ENCODE measurements around the gene DNAJC28.

The DNAJC28 gene

GRCh38 chr21:33491373-33492102 is at the start of gene DNAJC28:
TSS of gene DNAJC28 (minus strand) at chr21:33491716. CDS start at chr21:33489393, 2,323 bp downstream.
- TF ChIP-seq EGR1 (IDR thresholded peaks at IDR 0.05), result peak; percentile 45
- no peak for TF ChIP-seq CREB1 (IDR thresholded peaks at IDR 0.05; ENCODE audit: low read depth)
- TF ChIP-seq FOXM1 (IDR thresholded peaks at IDR 0.05; ENCODE audit: borderline replicate concordance, low read depth), result no peak
- TF ChIP-seq TAF1 (IDR thresholded peaks at IDR 0.05; ENCODE audit: low read depth), result no peak; the same call in 1 of the 2 replicates
- TF ChIP-seq YY1 (IDR thresholded peaks at IDR 0.05; ENCODE audit: low read depth), result 0 out of 2 replicates have a peak, but pooled peaks have one; percentile 16
- TF ChIP-seq REST (IDR thresholded peaks at IDR 0.05; ENCODE audit: low read depth), result no peak
- no peak for TF ChIP-seq RAD21 (IDR thresholded peaks at IDR 0.05; ENCODE audit: low read depth)
- peak; percentile 34; the same call in 1 of the 2 replicates for TF ChIP-seq EP300 (IDR thresholded peaks at IDR 0.05; ENCODE audit: borderline replicate concordance)
- peak; percentile 61 for TF ChIP-seq NFIC (IDR thresholded peaks at IDR 0.05)
- no peak for TF ChIP-seq CEBPB (IDR thresholded peaks at IDR 0.05)
- TF ChIP-seq TEAD4 (IDR thresholded peaks at IDR 0.05), result no peak
- 0 out of 2 replicates have a peak, but pooled peaks have one; percentile 3 for TF ChIP-seq USF1 (IDR thresholded peaks at IDR 0.05)
- TF ChIP-seq ZBTB7A (IDR thresholded peaks at IDR 0.05; ENCODE audit: low read depth), result peak; percentile 97
- peak; percentile 78 for TF ChIP-seq MAX (IDR thresholded peaks at IDR 0.05)
- no peak for TF ChIP-seq TCF12 (IDR thresholded peaks at IDR 0.05; ENCODE audit: low read depth)

- TF ChIP-seq ZBTB7A (IDR thresholded peaks at IDR 0.05; ENCODE audit: low read depth), result no peak
- TF ChIP-seq YY1 (IDR thresholded peaks at IDR 0.05; ENCODE audit: low read depth), result no peak
- no peak for TF ChIP-seq TAF1 (IDR thresholded peaks at IDR 0.05; ENCODE audit: low read depth)
- no peak for TF ChIP-seq USF1 (IDR thresholded peaks at IDR 0.05)
- TF ChIP-seq MAX (IDR thresholded peaks at IDR 0.05), result no peak
- TF ChIP-seq FOXM1 (IDR thresholded peaks at IDR 0.05; ENCODE audit: borderline replicate concordance, low read depth), result no peak
- no peak for TF ChIP-seq CEBPB (IDR thresholded peaks at IDR 0.05)
- no peak for TF ChIP-seq RAD21 (IDR thresholded peaks at IDR 0.05; ENCODE audit: low read depth)
Measured at GRCh38 chr21:33541105-33541711, 49.7 kb upstream of the DNAJC28 start.

- TF ChIP-seq FOXM1 (IDR thresholded peaks at IDR 0.05; ENCODE audit: borderline replicate concordance, low read depth) (no peak), TEAD4 (IDR thresholded peaks at IDR 0.05) (no peak), TCF12 (IDR thresholded peaks at IDR 0.05; ENCODE audit: low read depth) (no peak), MAX (IDR thresholded peaks at IDR 0.05) (no peak), REST (IDR thresholded peaks at IDR 0.05; ENCODE audit: low read depth) (no peak), EGR1 (IDR thresholded peaks at IDR 0.05) (no peak), YY1 (IDR thresholded peaks at IDR 0.05; ENCODE audit: low read depth) (no peak), RAD21 (IDR thresholded peaks at IDR 0.05; ENCODE audit: low read depth) (no peak), ZBTB7A (IDR thresholded peaks at IDR 0.05; ENCODE audit: low read depth) (no peak), CEBPB (IDR thresholded peaks at IDR 0.05) (no peak), USF1 (IDR thresholded peaks at IDR 0.05) (no peak), CREB1 (IDR thresholded peaks at IDR 0.05; ENCODE audit: low read depth) (no peak), TAF1 (IDR thresholded peaks at IDR 0.05; ENCODE audit: low read depth) (no peak), NFIC (IDR thresholded peaks at IDR 0.05) (no peak)
Measured at GRCh38 chr21:33540711-33541104, 49.2 kb upstream of the DNAJC28 start.

GRCh38 chr21:33539616-33540015 is 48.1 kb upstream of the DNAJC28 start:
- TF ChIP-seq MAX (IDR thresholded peaks at IDR 0.05), result no peak
- TF ChIP-seq USF1 (IDR thresholded peaks at IDR 0.05), result no peak
- no peak for TF ChIP-seq NFIC (IDR thresholded peaks at IDR 0.05)
- TF ChIP-seq REST (IDR thresholded peaks at IDR 0.05; ENCODE audit: low read depth), result no peak
- no peak for TF ChIP-seq CREB1 (IDR thresholded peaks at IDR 0.05; ENCODE audit: low read depth)
- TF ChIP-seq EGR1 (IDR thresholded peaks at IDR 0.05), result no peak
- no peak for TF ChIP-seq TAF1 (IDR thresholded peaks at IDR 0.05; ENCODE audit: low read depth)
- no peak for TF ChIP-seq EP300 (IDR thresholded peaks at IDR 0.05; ENCODE audit: borderline replicate concordance)
- TF ChIP-seq TEAD4 (IDR thresholded peaks at IDR 0.05), result no peak
- TF ChIP-seq ZBTB7A (IDR thresholded peaks at IDR 0.05; ENCODE audit: low read depth), result no peak
- no peak for TF ChIP-seq RAD21 (IDR thresholded peaks at IDR 0.05; ENCODE audit: low read depth)
- no peak for TF ChIP-seq TCF12 (IDR thresholded peaks at IDR 0.05; ENCODE audit: low read depth)
- TF ChIP-seq CEBPB (IDR thresholded peaks at IDR 0.05), result no peak
- no peak for TF ChIP-seq FOXM1 (IDR thresholded peaks at IDR 0.05; ENCODE audit: borderline replicate concordance, low read depth)
- TF ChIP-seq YY1 (IDR thresholded peaks at IDR 0.05; ENCODE audit: low read depth), result no peak

Measured in Ishikawa (cell line).